H1 (cell line): ENCODE data around the gene NAV2. TPM values are rescaled to one million over a fixed set of nuclear protein-coding genes. Genes with fewer than 3 reads are reported as not detected.

Experiments
- CTCF ChIA-PET: fragments of 300-600 bp; sonication (Branson Sonifier 250); formaldehyde crosslinking; loops from one replicate; lab custom pipeline; 2021; ENCODE audit not compliant: partially characterized antibody; lab: Charles Lee
- POLR2A ChIA-PET: fragments of 300-600 bp; sonication (Branson Sonifier 250); formaldehyde crosslinking; loops from one replicate; lab custom pipeline; 2021; ENCODE audit warnings: inconsistent platforms; ENCODE audit not compliant: partially characterized antibody; lab: Charles Lee
- DNase-seq, 2 experiments: peaks; one replicate each; pipeline versions ENCODE4 v3.0.0 to v3.0.0-alpha.2; 2010 to 2022; ENCODE audit warnings: low spot score in 2 of 2, low read depth in 1 of 2, mixed read lengths in 1 of 2
- FAIRE-seq: peaks from 2 replicates; lab custom pipeline; 2011; peaks lifted over from hg19 to GRCh38; lab: Jason Lieb, UNC
- H2AFZ ChIP-seq: 2 replicates; pipeline ENCODE4 v1.8.1; 2012; ENCODE audit warnings: low read length, inconsistent platforms
- H2AK5ac ChIP-seq: 2 replicates; pipeline ENCODE4 v1.6.1; 2013; ENCODE audit warnings: low read depth, low read length
- H2BK120ac ChIP-seq: replicated peaks from 2 replicates; pipeline ENCODE3; 2013; ENCODE audit warnings: low read depth, low read length, inconsistent platforms
- H2BK12ac ChIP-seq: 2 replicates; pipeline ENCODE4 v1.6.1; 2013; ENCODE audit warnings: low read depth, low read length
- H2BK15ac ChIP-seq: 2 replicates; pipeline ENCODE4 v1.6.1; 2013; ENCODE audit warnings: low read length
- H2BK20ac ChIP-seq: 2 replicates; pipeline ENCODE4 v1.6.1; 2013; ENCODE audit warnings: low read length
- H2BK5ac ChIP-seq: 2 replicates; pipeline ENCODE4 v1.6.1; 2013; ENCODE audit warnings: low read depth, low read length
- H3K14ac ChIP-seq: 2 replicates; pipeline ENCODE4 v1.6.1; 2013; ENCODE audit warnings: inconsistent platforms; ENCODE audit not compliant: insufficient read length
- H3K18ac ChIP-seq: 2 replicates; pipeline ENCODE4 v1.6.1; 2013; ENCODE audit warnings: low read length; ENCODE audit errors: extremely low read depth
- H3K23ac ChIP-seq: 2 replicates; pipeline ENCODE4 v1.6.1; 2013; ENCODE audit warnings: inconsistent platforms; ENCODE audit not compliant: insufficient read length
- H3K23me2 ChIP-seq: 2 replicates; pipeline ENCODE4 v1.6.1; 2013; ENCODE audit warnings: low read depth, low read length
- H3K27ac ChIP-seq: 2 replicates; pipeline ENCODE4 v1.6.1; 2011; ENCODE audit warnings: low read depth, low read length, inconsistent platforms
- H3K27me3 ChIP-seq, 4 experiments: replicated peaks in 1 of 4; 1 replicate in 1 of 4; 2 replicates in 3 of 4; pipeline versions ENCODE4 v1.6.1 to v1.8.1; 2011 to 2013; ENCODE audit warnings: low read length in 3 of 4, mild to moderate bottlenecking in 3 of 4, inconsistent platforms in 2 of 4, mixed read lengths in 2 of 4, moderate library complexity in 1 of 4; ENCODE audit not compliant: control insufficient read depth in 3 of 4, insufficient read depth in 3 of 4; ENCODE audit errors: extremely low read depth in 1 of 4
- H3K36me3 ChIP-seq, 4 experiments: 2 replicates each; pipeline versions ENCODE4 v1.6.1 to v1.8.1; 2011 to 2013; ENCODE audit warnings: mild to moderate bottlenecking in 4 of 4, low read length in 3 of 4, moderate library complexity in 2 of 4, control low read depth in 1 of 4, inconsistent platforms in 1 of 4; ENCODE audit not compliant: insufficient read depth in 4 of 4, control insufficient read depth in 2 of 4
- H3K4ac ChIP-seq: replicated peaks from 2 replicates; pipeline ENCODE3; 2013; ENCODE audit warnings: low read length, low read depth, mixed read lengths, inconsistent platforms; ENCODE audit not compliant: insufficient read length
- H3K4me1 ChIP-seq, 4 experiments: replicated peaks in 1 of 4; 1 replicate in 1 of 4; 2 replicates in 3 of 4; pipeline versions ENCODE4 v1.6.1 to v1.8.1; 2011 to 2013; ENCODE audit warnings: low read length in 3 of 4, inconsistent platforms in 2 of 4, mixed read lengths in 1 of 4; ENCODE audit not compliant: insufficient read depth in 4 of 4, control insufficient read depth in 3 of 4
- H3K4me2 ChIP-seq, 2 experiments: 2 replicates each; pipeline versions ENCODE4 v1.6.1 to v1.8.1; 2011 to 2013; ENCODE audit warnings: low read depth in 2 of 2, low read length in 2 of 2, control low read depth in 1 of 2, inconsistent platforms in 1 of 2, mild to moderate bottlenecking in 1 of 2; ENCODE audit not compliant: insufficient read depth in 1 of 2
- H3K4me3 ChIP-seq, 4 experiments: fragments of 200-600, 300-600 bp in 1 of 4; sonication (generic), shearing (Covaris generic), sonication (Bioruptor Twin) in 1 of 4; 2 replicates each; pipeline versions ENCODE4 v1.5.1 to v1.8.1; 2011 to 2016; ENCODE audit warnings: low read length in 4 of 4, low read depth in 3 of 4, control low read depth in 2 of 4, inconsistent platforms in 2 of 4, mild to moderate bottlenecking in 2 of 4, mixed read lengths in 1 of 4, moderate library complexity in 1 of 4; ENCODE audit not compliant: insufficient read depth in 2 of 4; ENCODE audit errors: extremely low read depth in 1 of 4
- H3K56ac ChIP-seq: replicated peaks from 2 replicates; pipeline ENCODE3; 2013; ENCODE audit warnings: low read depth, mild to moderate bottlenecking, mixed read lengths, low read length, inconsistent platforms; ENCODE audit not compliant: insufficient read length
- H3K79me1 ChIP-seq: 2 replicates; pipeline ENCODE4 v1.6.1; 2013; ENCODE audit warnings: low read depth, low read length, control low read depth
- H3K79me2 ChIP-seq, 2 experiments: 2 replicates each; pipeline versions ENCODE4 v1.6.1 to v1.8.1; 2012 to 2013; ENCODE audit warnings: low read length in 2 of 2, mild to moderate bottlenecking in 2 of 2, inconsistent platforms in 1 of 2; ENCODE audit not compliant: insufficient read depth in 2 of 2, control insufficient read depth in 1 of 2
- H3K9ac ChIP-seq, 4 experiments: replicated peaks in 1 of 4; 1 replicate in 1 of 4; 2 replicates in 3 of 4; pipeline versions ENCODE4 v1.6.1 to v1.8.1; 2011 to 2013; ENCODE audit warnings: low read depth in 3 of 4, low read length in 3 of 4, control low read depth in 2 of 4, mild to moderate bottlenecking in 2 of 4, moderate library complexity in 2 of 4, inconsistent platforms in 1 of 4; ENCODE audit errors: extremely low read depth in 1 of 4
- H3K9me3 ChIP-seq, 2 experiments: 2 replicates each; pipeline versions ENCODE4 v1.6.1 to v1.8.1; 2012 to 2013; ENCODE audit warnings: mild to moderate bottlenecking in 2 of 2, moderate library complexity in 2 of 2, control low read depth in 1 of 2, inconsistent platforms in 1 of 2, low read depth in 1 of 2, low read length in 1 of 2, mixed read lengths in 1 of 2; ENCODE audit not compliant: insufficient read depth in 2 of 2
- H4K20me1 ChIP-seq, 2 experiments: replicated peaks in 1 of 2; 2 replicates each; pipeline versions ENCODE3 to v1.8.1; 2011 to 2013; ENCODE audit warnings: inconsistent platforms in 2 of 2, low read length in 2 of 2, mild to moderate bottlenecking in 1 of 2; ENCODE audit not compliant: insufficient read depth in 2 of 2, control insufficient read depth in 1 of 2
- H4K5ac ChIP-seq: 2 replicates; pipeline ENCODE4 v1.6.1; 2013; ENCODE audit warnings: low read length, low read depth, mixed read lengths, inconsistent platforms; ENCODE audit not compliant: insufficient read length
- H4K8ac ChIP-seq: 2 replicates; pipeline ENCODE4 v1.8.0; 2013; ENCODE audit warnings: mild to moderate bottlenecking, moderate library complexity, low read length, inconsistent platforms; ENCODE audit not compliant: insufficient read depth; ENCODE audit errors: extremely low read depth
- H4K91ac ChIP-seq: replicated peaks from 2 replicates; pipeline ENCODE3; 2013; ENCODE audit warnings: low read length, mixed read lengths, inconsistent platforms; ENCODE audit not compliant: insufficient read length
- HDAC6 ChIP-seq: IDR thresholded peaks from one replicate; pipeline ENCODE4 v1.7.1; 2012; ENCODE audit warnings: low read depth, mild to moderate bottlenecking, inconsistent platforms, low read length, moderate library complexity
- WGBS, 2 experiments: shearing (Covaris generic) in 1 of 2; methylation state at CpG; one replicate each; pipeline versions ENCODE4 v1.1.6 to v1.1.7; 2013 to 2015; ENCODE audit warnings: low lambda C conversion rate in 2 of 2, mixed read lengths in 2 of 2, inconsistent platforms in 1 of 2, low coverage in 1 of 2, missing lambda C conversion rate in 1 of 2; ENCODE audit not compliant: insufficient replicate concordance in 2 of 2, insufficient coverage in 1 of 2, insufficient read length in 1 of 2; ENCODE audit errors: extremely low coverage in 1 of 2, missing lambda C conversion rate in 1 of 2; 5-methylcytosine and 5-hydroxymethylcytosine counted together
- polyA plus RNA-seq, 7 experiments: library from polyadenylated mRNA; depleted of rRNA in 3 of 7; stranded (reverse) in 5 of 7; unstranded in 2 of 7; fragments of >200 nt in 5 of 7; fragments of 200-250 nt in 2 of 7; gene quantifications; 1 replicate in 5 of 7; 2 replicates in 1 of 7; 4 replicates in 1 of 7; pipeline versions ENCODE4 v1.2.1 to v1.2.3, GENCODE V29; 2011 to 2013; ENCODE audit warnings: missing spikeins in 2 of 7, mixed read lengths in 2 of 7
- total RNA-seq: library from RNA; stranded (reverse); fragmentation: NEBNext Ultra II Directional; extraction: Animal tissue kit (Norgen Biotek cat#: 25700); gene quantifications from 2 replicates; pipeline ENCODE4 v1.2.1, GENCODE V29; 2021

The NAV2 gene
- total and polyA plus RNA-seq, 2 of the 8 experiments (the other 6 are each of a cell fraction or from before 2014, with no cell fraction given) = 35.6 to 73.6 TPM

GRCh38 chr11:20049231-20049630, 336.6 kb downstream of the NAV2 start:
- no peak overlapping the region for H3K27ac ChIP-seq
- FAIRE-seq = no peak
- no peak for TF ChIP-seq HDAC6
- TF ChIP-seq, all 59 proteins: peak for 0
- Histone ChIP-seq H3K4me3 (no peak overlapping the region), H3K4me1 (peaks cover 13 to 24% (median 18%) of the 10 kb centered on the region in 4 experiments), H3K79me1 (no peaks in the 10 kb centered on the region; the same call in 1 of the 2 replicates), H3K18ac (no peak overlapping the region), H4K20me1 (peaks cover 0 to 1% of the 10 kb centered on the region in 2 experiments), H3K36me3 (peaks cover 22 to 71% (median 40%) of the 10 kb centered on the region in 4 experiments), H2BK12ac (no peak overlapping the region), H3K27me3 (no peaks in the 10 kb centered on the region), H3K56ac (no peak overlapping the region), H3K9me3 (no peaks in the 10 kb centered on the region), H3K23me2 (no peaks in the 10 kb centered on the region; the same call in 1 of the 2 replicates), H2BK20ac (no peak overlapping the region), H2BK120ac (no peak overlapping the region), H2BK5ac (0 out of 2 replicates have a peak overlapping the region, but pooled peaks have one; percentile 88), H3K79me2 (no peaks in the 10 kb centered on the region), H4K8ac (no peak overlapping the region), H2BK15ac (no peak overlapping the region), H2AK5ac (no peak overlapping the region), H2AFZ (no peak overlapping the region), H3K4ac (no peak overlapping the region), H3K14ac (no peak overlapping the region), H3K9ac (no peak overlapping the region), H4K91ac (no peak overlapping the region), H3K23ac (no peak overlapping the region), H3K4me2 (no peak overlapping the region; a peak in 1 of 4 replicates), H4K5ac (no peak overlapping the region)
- 90% methylated on average over 2 of the region's 2 CpGs; no CpG with 5 or more reads in 1 of the 2 experiments for WGBS, 2 experiments
- POLR2A ChIA-PET = interaction anchor here (1.4 to 2.0 kb wide), 2 partner anchors 21 to 49 kb away, joined by 3 to 5 read pairs; no protein-coding TSS in a partner anchor
- DNase-seq = no peak
- CTCF ChIA-PET = interaction anchor here (0.9 to 12.6 kb wide), 8 partner anchors 14 to 643 kb away, joined by 3 to 99 read pairs (median 3); no protein-coding TSS in a partner anchor
